Measurements from ENCODE around the gene CRACDL.

Gene CRACDL

GRCh38 chr2:98936353-98937351 is 627 bp upstream of the CRACDL start:
- Histone ChIP-seq H3K27ac (ENCODE audit: low read length) (no peak overlapping the region), H4K20me1 (ENCODE audit: insufficient read depth, low read length) (no peaks in the 10 kb centered on the region), H3K36me3 (replicated peaks; ENCODE audit: low read depth, low read length) (no peaks in the 10 kb centered on the region), H3K9me3 (ENCODE audit: insufficient read depth, low read length) (no peaks in the 10 kb centered on the region), H3K4me3 (ENCODE audit: low read length) (no peak overlapping the region), H3K27me3 (ENCODE audit: low read depth, low read length) (no peaks in the 10 kb centered on the region), H3K79me2 (ENCODE audit: low read length) (no peaks in the 10 kb centered on the region), H3K4me1 (ENCODE audit: low read length) (no peaks in the 10 kb centered on the region), H3K4me2 (ENCODE audit: low read length) (no peak overlapping the region), H2AFZ (ENCODE audit: low read depth, low read length) (no peak overlapping the region), H3K9ac (ENCODE audit: low read length) (no peak overlapping the region)
- no peak for TF ChIP-seq CTCF (IDR thresholded peaks at IDR 0.05; ENCODE audit: low read depth, low read length)

GRCh38 chr2:98935111-98935770 is 784 bp downstream of the CRACDL start:
- H3K9me3 ChIP-seq (ENCODE audit: insufficient read depth, low read length) = no peaks in the 10 kb centered on the region
- no peak overlapping the region for H2AFZ ChIP-seq (ENCODE audit: low read depth, low read length)
- H3K4me1 ChIP-seq (ENCODE audit: low read length) = no peaks in the 10 kb centered on the region
- no peak overlapping the region for H3K27ac ChIP-seq (ENCODE audit: low read length)
- no peaks in the 10 kb centered on the region for H3K27me3 ChIP-seq (ENCODE audit: low read depth, low read length)
- H3K4me2 ChIP-seq (ENCODE audit: low read length) = no peak overlapping the region
- no peaks in the 10 kb centered on the region for H4K20me1 ChIP-seq (ENCODE audit: insufficient read depth, low read length)
- no peaks in the 10 kb centered on the region for H3K36me3 ChIP-seq (replicated peaks; ENCODE audit: low read depth, low read length)
- TF ChIP-seq EZH2phosphoT487 (IDR thresholded peaks at IDR 0.05; ENCODE audit: low read depth) (no peak), CTCF (IDR thresholded peaks at IDR 0.05; ENCODE audit: low read depth, low read length) (no peak)
- H3K4me3 ChIP-seq (ENCODE audit: low read length) = no peak overlapping the region
- H3K9ac ChIP-seq (ENCODE audit: low read length) = no peak overlapping the region
- no peaks in the 10 kb centered on the region for H3K79me2 ChIP-seq (ENCODE audit: low read length)

GRCh38 chr2:98932778-98933343 is 3.2 kb downstream of the CRACDL start:
- no peaks in the 10 kb centered on the region for H3K79me2 ChIP-seq (ENCODE audit: low read length)
- no peak overlapping the region for H3K27ac ChIP-seq (ENCODE audit: low read length)
- H3K4me2 ChIP-seq (ENCODE audit: low read length) = no peak overlapping the region
- H4K20me1 ChIP-seq (ENCODE audit: insufficient read depth, low read length) = no peaks in the 10 kb centered on the region
- H3K9me3 ChIP-seq (ENCODE audit: insufficient read depth, low read length) = no peaks in the 10 kb centered on the region
- no peak overlapping the region for H3K4me3 ChIP-seq (ENCODE audit: low read length)
- H3K36me3 ChIP-seq (replicated peaks; ENCODE audit: low read depth, low read length) = no peaks in the 10 kb centered on the region
- no peaks in the 10 kb centered on the region for H3K27me3 ChIP-seq (ENCODE audit: low read depth, low read length)
- H3K9ac ChIP-seq (ENCODE audit: low read length) = no peak overlapping the region
- TF ChIP-seq EZH2phosphoT487 (IDR thresholded peaks at IDR 0.05; ENCODE audit: low read depth) (no peak), CTCF (IDR thresholded peaks at IDR 0.05; ENCODE audit: low read depth, low read length) (no peak)
- H2AFZ ChIP-seq (ENCODE audit: low read depth, low read length) = no peak overlapping the region
- no peaks in the 10 kb centered on the region for H3K4me1 ChIP-seq (ENCODE audit: low read length)

- H4K20me1 ChIP-seq (ENCODE audit: insufficient read depth, low read length) = no peaks in the 10 kb centered on the region
- TF ChIP-seq CTCF (IDR thresholded peaks at IDR 0.05; ENCODE audit: low read depth, low read length) (no peak), EZH2phosphoT487 (IDR thresholded peaks at IDR 0.05; ENCODE audit: low read depth) (no peak)
- H3K79me2 ChIP-seq (ENCODE audit: low read length) = no peaks in the 10 kb centered on the region
- H3K4me1 ChIP-seq (ENCODE audit: low read length) = no peaks in the 10 kb centered on the region
- no peak overlapping the region for H3K4me2 ChIP-seq (ENCODE audit: low read length)
- H3K4me3 ChIP-seq (ENCODE audit: low read length) = no peak overlapping the region
- H3K9me3 ChIP-seq (ENCODE audit: insufficient read depth, low read length) = no peaks in the 10 kb centered on the region
- H3K36me3 ChIP-seq (replicated peaks; ENCODE audit: low read depth, low read length) = no peaks in the 10 kb centered on the region
- no peak overlapping the region for H2AFZ ChIP-seq (ENCODE audit: low read depth, low read length)
- H3K9ac ChIP-seq (ENCODE audit: low read length) = no peak overlapping the region
- H3K27me3 ChIP-seq (ENCODE audit: low read depth, low read length) = no peaks in the 10 kb centered on the region
- H3K27ac ChIP-seq (ENCODE audit: low read length) = no peak overlapping the region
These were observed 3.9 kb downstream of the CRACDL start for GRCh38 chr2:98932164-98932563.
